Smooth muscle cell (in vitro differentiated cells): Measurements from ENCODE around the gene DISP3. TPM values are rescaled to one million over a fixed set of nuclear protein-coding genes. Genes with fewer than 3 reads are reported as not detected.

Experiments
- DNase-seq: peaks from one replicate; lab custom pipeline; 2025; ENCODE audit not compliant: unreplicated experiment; lab: John Stamatoyannopoulos, UW
- H2AFZ ChIP-seq: fragments of 200-600 bp; sonication (generic); 2 replicates; pipeline ENCODE4 v1.6.0; 2016; ENCODE audit warnings: antibody characterized with exemption, low read depth, mild to moderate bottlenecking
- H3F3A ChIP-seq: fragments of 200-600 bp; sonication (generic); 2 replicates; pipeline ENCODE4 v1.6.0; 2017; ENCODE audit warnings: antibody characterized with exemption, low read depth
- H3K27ac ChIP-seq: fragments of 200-600 bp; sonication (generic); 2 replicates; pipeline ENCODE4 v1.5.1; 2016; ENCODE audit warnings: low read depth, mild to moderate bottlenecking
- H3K27me3 ChIP-seq: fragments of 200-600 bp; sonication (generic); 2 replicates; pipeline ENCODE4 v1.6.1; 2016; ENCODE audit warnings: low read depth, mild to moderate bottlenecking
- H3K36me3 ChIP-seq: fragments of 200-600 bp; sonication (generic); 2 replicates; pipeline ENCODE4 v1.5.1; 2016; ENCODE audit warnings: low read depth
- H3K4me1 ChIP-seq: fragments of 200-600 bp; sonication (generic); 2 replicates; pipeline ENCODE4 v1.5.1; 2016; ENCODE audit warnings: low read depth
- H3K4me2 ChIP-seq: fragments of 200-600 bp; sonication (generic); 2 replicates; pipeline ENCODE4 v1.6.0; 2016; ENCODE audit warnings: mild to moderate bottlenecking
- H3K4me3 ChIP-seq: fragments of 200-600 bp; sonication (generic); 2 replicates; pipeline ENCODE4 v1.5.1; 2016; ENCODE audit warnings: mild to moderate bottlenecking
- H3K79me2 ChIP-seq: fragments of 200-600 bp; sonication (generic); 2 replicates; pipeline ENCODE4 v1.6.0; 2016; ENCODE audit warnings: low read depth, mild to moderate bottlenecking
- H3K9ac ChIP-seq: fragments of 200-600 bp; sonication (generic); 2 replicates; pipeline ENCODE4 v1.6.0; 2016; ENCODE audit warnings: low read depth
- H3K9me3 ChIP-seq: fragments of 200-600 bp; sonication (generic); replicated peaks from 2 replicates; pipeline ENCODE4 v1.5.1; 2016; ENCODE audit warnings: low read depth
- H4K20me1 ChIP-seq: fragments of 200-600 bp; sonication (generic); 2 replicates; pipeline ENCODE4 v1.6.0; 2016; ENCODE audit warnings: low read depth
- CTCF ChIP-seq: fragments of 200-600 bp; sonication (generic); IDR thresholded peaks from 2 replicates; pipeline ENCODE4 v1.5.1; 2017; ENCODE audit warnings: borderline replicate concordance, mild to moderate bottlenecking, antibody characterized with exemption; ENCODE audit not compliant: insufficient read depth, poor library complexity, severe bottlenecking
- WGBS: methylation state at CpG from one replicate; pipeline ENCODE4 v1.1.7; 2016; ENCODE audit warnings: low lambda C conversion rate; 5-methylcytosine and 5-hydroxymethylcytosine counted together
- polyA plus RNA-seq: library from polyadenylated mRNA; unstranded; fragments of >200 nt; fragmentation: Nextera tagmentation; extraction: Ambion mirVana; gene quantifications from 2 replicates; pipeline ENCODE4 v1.2.1, GENCODE V29; 2016
- total RNA-seq: library from RNA; depleted of rRNA; stranded (reverse); fragments of >200 nt; gene quantifications from 2 replicates; pipeline ENCODE4 v1.2.3, GENCODE V29; 2014

DISP3 gene
- total and polyA plus RNA-seq, 2 experiments from 2014 or later: 0.17 TPM; not detected in 1

GRCh38 chr1:11558871-11559590, 80.1 kb downstream of the DISP3 start:
- TF ChIP-seq CTCF: no peak
- no peaks in the 10 kb centered on the region for H4K20me1 ChIP-seq
- H3K36me3 ChIP-seq: no peaks in the 10 kb centered on the region
- no peak overlapping the region for H3K4me2 ChIP-seq
- H3F3A ChIP-seq: no peaks in the 10 kb centered on the region
- 68% methylated on average over 7 of the region's 7 CpGs for WGBS
- H3K9me3 ChIP-seq: no peaks in the 10 kb centered on the region
- no peak overlapping the region for H3K9ac ChIP-seq
- no peak overlapping the region for H3K4me3 ChIP-seq
- no peak for DNase-seq
- no peak overlapping the region for H2AFZ ChIP-seq
- no peak overlapping the region for H3K27ac ChIP-seq
- H3K79me2 ChIP-seq: no peaks in the 10 kb centered on the region
- H3K27me3 ChIP-seq: peaks cover 31% of the 10 kb centered on the region
- H3K4me1 ChIP-seq: peaks cover 22% of the 10 kb centered on the region

GRCh38 chr1:11559591-11559970, 80.6 kb downstream of the DISP3 start:
- Histone ChIP-seq H3K9ac (no peak overlapping the region), H3K36me3 (no peaks in the 10 kb centered on the region), H3K27ac (no peak overlapping the region), H4K20me1 (no peaks in the 10 kb centered on the region), H3K4me2 (no peak overlapping the region), H3K79me2 (no peaks in the 10 kb centered on the region), H3K4me3 (no peak overlapping the region), H3K27me3 (peaks cover 31% of the 10 kb centered on the region), H3F3A (no peaks in the 10 kb centered on the region), H2AFZ (no peak overlapping the region), H3K9me3 (no peaks in the 10 kb centered on the region), H3K4me1 (peaks cover 22% of the 10 kb centered on the region)
- DNase-seq: no peak
- TF ChIP-seq CTCF: no peak
- WGBS: 60% methylated on average over 6 of the region's 6 CpGs

- H3K27me3 ChIP-seq: peaks cover 31% of the 10 kb centered on the region
- no peak overlapping the region for H3K4me3 ChIP-seq
- no peak overlapping the region for H3K9ac ChIP-seq
- H3K4me1 ChIP-seq: peaks cover 22% of the 10 kb centered on the region
- 48% methylated on average over 8 of the region's 8 CpGs for WGBS
- H4K20me1 ChIP-seq: no peaks in the 10 kb centered on the region
- no peaks in the 10 kb centered on the region for H3F3A ChIP-seq
- no peak overlapping the region for H3K27ac ChIP-seq
- no peak for DNase-seq
- no peak overlapping the region for H3K4me2 ChIP-seq
- H3K36me3 ChIP-seq: no peaks in the 10 kb centered on the region
- H3K79me2 ChIP-seq: no peaks in the 10 kb centered on the region
- TF ChIP-seq CTCF: no peak
- no peak overlapping the region for H2AFZ ChIP-seq
- no peaks in the 10 kb centered on the region for H3K9me3 ChIP-seq
These were observed 81.1 kb downstream of the DISP3 start for GRCh38 chr1:11560061-11560460.

DNA sequence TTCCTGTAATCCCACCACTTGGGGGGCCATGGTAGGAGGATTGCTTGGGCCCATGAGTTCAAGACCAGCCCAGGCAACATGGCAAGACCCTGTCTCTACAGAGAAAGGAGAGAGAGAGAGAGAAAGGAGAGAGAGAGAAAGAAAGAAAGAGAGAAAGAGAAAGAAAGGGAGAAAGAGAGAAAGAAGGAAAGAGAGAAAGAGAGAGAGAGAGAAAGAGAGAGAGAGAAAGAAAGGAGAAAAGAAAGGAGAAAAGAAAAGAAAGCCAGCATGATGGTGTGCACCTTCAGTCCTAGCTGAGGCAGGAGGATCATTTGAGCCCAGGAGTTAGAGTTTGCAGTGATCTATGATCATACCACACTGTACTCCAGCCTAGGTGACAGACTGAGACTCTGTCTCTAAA, 82.8 kb downstream of the DISP3 start:
- Histone ChIP-seq H3K36me3 (no peaks in the 10 kb centered on the region), H3K4me1 (peaks cover 22% of the 10 kb centered on the region), H3K27ac (no peak overlapping the region), H3K9ac (no peak overlapping the region), H2AFZ (no peak overlapping the region), H3K9me3 (no peaks in the 10 kb centered on the region), H3K79me2 (no peaks in the 10 kb centered on the region), H3K27me3 (peaks cover 24% of the 10 kb centered on the region), H4K20me1 (no peaks in the 10 kb centered on the region), H3F3A (no peaks in the 10 kb centered on the region), H3K4me2 (no peak overlapping the region), H3K4me3 (no peak overlapping the region)
- no peak for TF ChIP-seq CTCF
- no peak for DNase-seq
